Stimulated activated CD8-positive, alpha-beta memory T cell treated with anti-CD3 and anti-CD28 coated beads, Interleukin-4, amount 100 ng/mL, for 1 hour (primary cell): Measurements from ENCODE around the gene SZT2.
"Not testable (repeated sequence)": the region's sequence is repeated elsewhere in the genome, so short reads cannot be mapped to it uniquely, and the experiment has no call there.

Source experiments
- DNase-seq, 2 donors: peaks; one replicate each; pipeline ENCODE4 v3.0.0-alpha.2; 2020; ENCODE audit warnings: low read depth in 2 of 2, low spot score in 1 of 2

The SZT2 gene

GRCh38 chr1:43484367-43484766 is 94.7 kb downstream of the SZT2 start:
- DNase-seq, result no peak

- DNase-seq, result no peak
These were observed 98.5 kb downstream of the SZT2 start for GRCh38 chr1:43488165-43488564.

DNA sequence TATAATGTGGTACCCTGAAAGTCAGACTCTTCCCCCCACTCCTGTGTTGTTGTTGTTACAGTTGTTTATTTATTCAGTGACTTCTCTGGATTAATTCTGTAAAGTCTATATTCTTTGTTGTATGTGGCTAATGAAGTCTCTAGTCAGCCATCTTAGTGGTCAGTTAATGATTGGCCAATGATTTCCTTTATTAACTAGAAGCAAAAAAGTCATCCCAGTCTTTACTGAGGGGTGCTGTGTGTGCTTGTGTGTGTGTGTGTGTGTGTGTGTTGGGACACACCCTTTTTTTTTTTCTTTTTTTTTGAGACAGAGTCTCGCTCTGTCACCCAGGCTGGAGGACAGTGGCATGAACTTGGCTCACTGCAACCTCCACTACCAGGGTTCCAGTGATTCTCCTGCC is 101.4 kb downstream of the SZT2 start:
- DNase-seq, result no peak

GRCh38 chr1:43492826-43493225 is 103.1 kb downstream of the SZT2 start:
- DNase-seq, result no peak

- no peak for DNase-seq
These were observed 104.2 kb downstream of the SZT2 start for GRCh38 chr1:43493661-43494450.

- no peak for DNase-seq
These were observed 105.5 kb downstream of the SZT2 start for GRCh38 chr1:43495204-43495603.

DNA sequence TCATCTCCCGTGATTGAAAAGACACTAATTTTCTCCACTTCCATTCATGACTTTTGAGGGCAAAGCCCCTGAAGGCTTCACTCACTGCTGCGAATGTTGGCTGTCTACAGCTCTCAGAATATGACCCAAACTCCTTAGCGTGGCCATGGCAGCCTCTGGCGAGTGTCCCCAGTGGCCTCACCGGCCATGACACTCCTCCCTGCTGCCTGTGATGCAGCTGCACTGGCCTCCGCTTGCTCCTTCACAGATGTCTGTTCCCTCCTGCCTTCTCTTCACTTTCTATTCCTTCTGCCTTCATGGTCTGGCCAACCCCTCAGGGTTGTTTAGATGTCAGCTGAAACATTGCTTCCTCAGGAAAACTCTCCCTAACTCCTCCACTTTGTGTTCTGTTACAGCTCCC is 110.2 kb downstream of the SZT2 start:
- no peak for DNase-seq

- DNase-seq, result not testable (repeated sequence)
These were observed 112.1 kb downstream of the SZT2 start for GRCh38 chr1:43501806-43502205.

- DNase-seq, result no peak
These were observed 113.8 kb downstream of the SZT2 start for GRCh38 chr1:43503534-43503933.
